ENCODE data around the gene FHL1. TPM values are rescaled to one million over a fixed set of nuclear protein-coding genes. Genes with fewer than 3 reads are reported as not detected.

FHL1 gene
- polyA plus RNA-seq, 3 donors = 0.75 to 4.0 (median 0.98) TPM

DNA sequence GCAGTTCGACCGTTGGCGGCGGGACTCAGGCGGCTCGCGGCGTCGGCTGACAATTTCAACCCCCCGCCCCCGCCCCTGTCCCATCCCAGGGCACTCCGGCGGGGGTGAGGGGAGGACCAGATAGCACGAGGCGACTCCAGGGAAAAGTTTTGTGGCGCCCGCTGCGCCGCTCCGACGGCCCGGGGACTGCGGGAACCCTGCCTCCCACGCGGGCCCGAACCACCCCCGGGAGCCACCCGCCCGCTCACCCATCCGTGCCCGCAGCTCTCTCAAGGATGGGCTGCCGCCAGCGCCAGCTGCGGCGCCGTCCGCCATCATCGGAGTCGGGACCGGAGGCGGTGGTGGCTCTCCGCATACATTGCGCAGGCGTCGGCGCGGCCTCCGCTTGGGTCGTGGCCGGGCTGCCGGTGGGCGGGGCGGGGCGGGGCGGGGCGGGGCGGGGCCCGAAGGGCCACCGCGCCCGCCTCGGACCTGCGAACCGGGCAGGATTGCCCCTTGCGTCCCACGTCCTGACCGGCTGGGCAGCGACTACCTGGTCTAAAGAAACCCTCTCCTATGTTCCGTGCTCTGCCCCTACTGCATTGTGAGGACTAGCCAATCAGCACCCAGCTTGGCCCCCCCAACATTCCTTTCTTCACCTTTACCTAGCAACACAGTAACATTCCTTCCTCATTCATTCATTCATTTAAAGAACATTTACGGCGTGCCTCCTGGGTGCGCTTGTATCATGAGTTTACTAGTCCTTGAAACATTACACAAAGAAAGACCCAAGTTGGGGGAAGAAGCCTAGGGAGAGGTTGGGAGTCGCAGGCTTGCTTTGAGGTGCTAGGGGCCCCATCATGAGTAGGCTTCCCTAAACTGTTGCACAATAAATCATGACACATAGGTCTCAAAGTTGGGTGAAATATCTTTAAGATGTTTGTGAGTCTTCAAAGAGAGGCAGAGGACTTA lies 104.0 kb downstream of the FHL1 start, which contains the start of gene MAP7D3:
TSS of gene MAP7D3 (minus strand) at position 360 of the 951 bp plus-strand sequence. CDS start at position 318, 42 bp downstream.
- H4K20me1 ChIP-seq (ENCODE audit: insufficient read depth, low read length) = no peaks in the 10 kb centered on the region
- TF ChIP-seq CTCF (IDR thresholded peaks at IDR 0.05) = no peak
- H3K27ac Mint-ChIP-seq = peak within 1 kb of the TSS; percentile 40 to 87 (median 71)
- no peaks in the 10 kb centered on the region for H3K36me3 ChIP-seq (replicated peaks in 1 of 2; ENCODE audit: control insufficient read depth in 1 of 2, insufficient read depth in 2 of 2, low read length in 2 of 2)
- peaks cover 0 to 2% of the 10 kb centered on the region in 2 donors for H3K27me3 ChIP-seq (ENCODE audit: control insufficient read depth in 2 of 2, insufficient read depth in 2 of 2, low read length in 2 of 2)
- WGBS (ENCODE audit: insufficient coverage) = under 1% methylated on average over 24 of the region's 73 CpGs
- H3K9me3 Mint-ChIP-seq = peaks cover 0 to 4% (median 0%) of the 10 kb centered on the region in 7 donors
- H3K79me2 ChIP-seq (ENCODE audit: insufficient read depth, low read length) = peaks cover 12% of the 10 kb centered on the region
- H3K4me1 ChIP-seq (ENCODE audit: control insufficient read depth in 1 of 2, insufficient read depth in 2 of 2, low read length in 2 of 2) = peaks cover 11 to 13% of the 10 kb centered on the region in 2 donors
- peaks cover 0 to 2% (median 2%) of the 10 kb centered on the region in 3 donors for H3K27me3 Mint-ChIP-seq (ENCODE audit: low read depth in 3 of 3)
- peak within 1 kb of the TSS in 1 of 2 donors; percentile 8 for H3K27ac ChIP-seq (ENCODE audit: low read depth in 1 of 2, low read length in 2 of 2)
- H3K9me3 ChIP-seq (replicated peaks in 1 of 2; ENCODE audit: control insufficient read depth in 1 of 2, insufficient read depth in 1 of 2, low read length in 2 of 2) = no peaks in the 10 kb centered on the region
- H3K4me3 Mint-ChIP-seq = peak within 1 kb of the TSS; percentile 82 to 84
- peak within 1 kb of the TSS; percentile 50 to 78 (median 76) for H3K4me3 ChIP-seq (replicated peaks in 1 of 3; ENCODE audit: low read depth in 2 of 3, low read length in 3 of 3)
- no peaks in the 10 kb centered on the region for H3K36me3 Mint-ChIP-seq
- peak within 1 kb of the TSS; percentile 69 for H3K9ac ChIP-seq (ENCODE audit: insufficient read depth, low read length, poor library complexity, severe bottlenecking)
- H3K4me1 Mint-ChIP-seq = peaks cover 10% of the 10 kb centered on the region
- intact Hi-C loops (cut with micrococcal nuclease) = no loop called here
- peak within 1 kb of the TSS; percentile 78 for H3K4me2 ChIP-seq (replicated peaks; ENCODE audit: extremely low read depth, low read length, poor library complexity, severe bottlenecking)
- DNase-seq = peak; percentile 56 to 61 (median 58)
- H2AFZ ChIP-seq (ENCODE audit: insufficient read depth, low read depth, low read length, poor library complexity, severe bottlenecking) = peak within 1 kb of the TSS; percentile 88

- Histone ChIP-seq H3K27me3 (ENCODE audit: control insufficient read depth in 2 of 2, insufficient read depth in 2 of 2, low read length in 2 of 2) (no peaks in the 10 kb centered on the region), H4K20me1 (ENCODE audit: insufficient read depth, low read length) (no peaks in the 10 kb centered on the region), H3K9me3 (replicated peaks in 1 of 2; ENCODE audit: control insufficient read depth in 1 of 2, insufficient read depth in 1 of 2, low read length in 2 of 2) (no peaks in the 10 kb centered on the region), H3K9ac (ENCODE audit: insufficient read depth, low read length, poor library complexity, severe bottlenecking) (no peak overlapping the region), H2AFZ (ENCODE audit: insufficient read depth, low read depth, low read length, poor library complexity, severe bottlenecking) (no peak overlapping the region), H3K4me3 (replicated peaks in 1 of 3; ENCODE audit: low read depth in 2 of 3, low read length in 3 of 3) (no peak overlapping the region), H3K79me2 (ENCODE audit: insufficient read depth, low read length) (peaks cover 3% of the 10 kb centered on the region), H3K27ac (ENCODE audit: low read depth in 1 of 2, low read length in 2 of 2) (no peak overlapping the region), H3K36me3 (replicated peaks in 1 of 2; ENCODE audit: control insufficient read depth in 1 of 2, insufficient read depth in 2 of 2, low read length in 2 of 2) (no peaks in the 10 kb centered on the region), H3K4me2 (replicated peaks; ENCODE audit: extremely low read depth, low read length, poor library complexity, severe bottlenecking) (no peak overlapping the region), H3K4me1 (ENCODE audit: control insufficient read depth in 1 of 2, insufficient read depth in 2 of 2, low read length in 2 of 2) (peaks cover 6 to 7% of the 10 kb centered on the region in 2 donors)
- Mint-ChIP-seq H3K4me1 (peaks cover 13% of the 10 kb centered on the region), H3K4me3 (no peak overlapping the region), H3K9me3 (peaks cover 0 to 2% (median 0%) of the 10 kb centered on the region in 7 donors), H3K36me3 (no peaks in the 10 kb centered on the region), H3K27me3 (ENCODE audit: low read depth in 3 of 3) (peaks cover 0 to 7% (median 2%) of the 10 kb centered on the region in 3 donors), H3K27ac (no peak overlapping the region)
- intact Hi-C loops (cut with micrococcal nuclease) = no loop called here
- no peak for DNase-seq
- TF ChIP-seq CTCF (IDR thresholded peaks at IDR 0.05) = no peak
- WGBS (ENCODE audit: insufficient coverage) = 90% methylated on average over 2 of the region's 5 CpGs
These were observed 108.2 kb downstream of the FHL1 start for GRCh38 chrX:136255541-136255940.

Measured in CD14-positive monocyte (primary cell).